Measurements from ENCODE around the gene LRRC2.

- TF ChIP-seq POLR2A (IDR thresholded peaks at IDR 0.05), result no peak
- no peak for TF ChIP-seq POLR2AphosphoS5 (IDR thresholded peaks at IDR 0.05)
Observed at GRCh38 chr3:46586738-46587246, 20.7 kb upstream of the LRRC2 start.

All from breast epithelium (tissue), 3 donors.